Measurements from ENCODE around the gene MON1A. TPM values are rescaled to one million over a fixed set of nuclear protein-coding genes. Genes with fewer than 3 reads are reported as not detected.

MON1A gene
- total and polyA plus RNA-seq, 7 donors = 5.4 to 16.3 (median 10.4) TPM

GRCh38 chr3:49900491-49901153 lies 29.0 kb downstream of the MON1A start:
- H3K27ac ChIP-seq = peak overlapping the region; percentile 14 to 39 (median 28)
- WGBS, 2 donors = 17 to 64% methylated on average over 8 of the region's 8 CpGs
- H3K9me3 ChIP-seq = no peaks in the 10 kb centered on the region
- H3K4me1 ChIP-seq = peaks cover 0 to 33% (median 12%) of the 10 kb centered on the region in 4 donors
- intact Hi-C loops (cut with DNase I) = loop anchor here (5.0 kb wide), 1 partner anchor 198 kb away; no protein-coding TSS in a partner anchor
- H3K4me3 ChIP-seq = no peak overlapping the region
- no peak for TF ChIP-seq EP300 (IDR thresholded peaks at IDR 0.05)
- no peak for TF ChIP-seq POLR2AphosphoS5 (IDR thresholded peaks at IDR 0.05)
- no peak for TF ChIP-seq POLR2A (IDR thresholded peaks at IDR 0.05)
- no peak for TF ChIP-seq CTCF (IDR thresholded peaks at IDR 0.05)
- peaks cover 0 to 7% (median 0%) of the 10 kb centered on the region in 4 donors for H3K36me3 ChIP-seq
- DNase-seq = no peak
- H3K27me3 ChIP-seq = no peaks in the 10 kb centered on the region

- peak overlapping the region in 1 of 4 donors; percentile 27 for H3K27ac ChIP-seq
- H3K27me3 ChIP-seq = no peaks in the 10 kb centered on the region
- WGBS, 2 donors = 78 to 89% methylated on average over 5 of the region's 5 CpGs
- no peaks in the 10 kb centered on the region for H3K9me3 ChIP-seq
- no peak for TF ChIP-seq POLR2A (IDR thresholded peaks at IDR 0.05)
- TF ChIP-seq POLR2AphosphoS5 (IDR thresholded peaks at IDR 0.05) = no peak
- TF ChIP-seq CTCF (IDR thresholded peaks at IDR 0.05) = no peak
- no peak for TF ChIP-seq EP300 (IDR thresholded peaks at IDR 0.05)
- DNase-seq = no peak
- peaks cover 0 to 7% (median 0%) of the 10 kb centered on the region in 4 donors for H3K36me3 ChIP-seq
- intact Hi-C loops (cut with DNase I) = loop anchor here (5.0 kb wide), 1 partner anchor 198 kb away; no protein-coding TSS in a partner anchor
- no peak overlapping the region for H3K4me3 ChIP-seq
- peaks cover 0 to 29% (median 8%) of the 10 kb centered on the region in 4 donors for H3K4me1 ChIP-seq
These were observed 29.8 kb downstream of the MON1A start for GRCh38 chr3:49899815-49900214.

GRCh38 chr3:49898991-49899390 lies 30.6 kb downstream of the MON1A start:
- H3K4me3 ChIP-seq = no peak overlapping the region
- intact Hi-C loops (cut with DNase I) = no loop called here
- H3K4me1 ChIP-seq = peaks cover 0 to 29% (median 5%) of the 10 kb centered on the region in 4 donors
- H3K27me3 ChIP-seq = no peaks in the 10 kb centered on the region
- H3K27ac ChIP-seq = no peak overlapping the region
- H3K9me3 ChIP-seq = no peaks in the 10 kb centered on the region
- WGBS, 2 donors = 68 to 79% methylated on average over 6 of the region's 6 CpGs
- DNase-seq = no peak
- H3K36me3 ChIP-seq = peaks cover 0 to 7% (median 0%) of the 10 kb centered on the region in 4 donors
- TF ChIP-seq POLR2A (IDR thresholded peaks at IDR 0.05) = no peak

GRCh38 chr3:49896345-49896744 lies 33.3 kb downstream of the MON1A start:
- 89 to 91% methylated on average over 5 of the region's 5 CpGs for WGBS, 2 donors
- peaks cover 0 to 7% (median 0%) of the 10 kb centered on the region in 4 donors for H3K36me3 ChIP-seq
- peaks cover 0 to 12% (median 0%) of the 10 kb centered on the region in 4 donors for H3K4me1 ChIP-seq
- TF ChIP-seq POLR2A (IDR thresholded peaks at IDR 0.05) = no peak
- TF ChIP-seq CTCF (IDR thresholded peaks at IDR 0.05) = no peak
- no peak for TF ChIP-seq POLR2AphosphoS5 (IDR thresholded peaks at IDR 0.05)
- TF ChIP-seq EP300 (IDR thresholded peaks at IDR 0.05) = no peak
- no peaks in the 10 kb centered on the region for H3K27me3 ChIP-seq
- H3K9me3 ChIP-seq = no peaks in the 10 kb centered on the region
- H3K27ac ChIP-seq = no peak overlapping the region
- intact Hi-C loops (cut with DNase I) = no loop called here
- H3K4me3 ChIP-seq = no peak overlapping the region
- no peak for DNase-seq

- TF ChIP-seq POLR2AphosphoS5 (IDR thresholded peaks at IDR 0.05) (no peak), POLR2A (IDR thresholded peaks at IDR 0.05) (no peak), CTCF (IDR thresholded peaks at IDR 0.05) (no peak), EP300 (IDR thresholded peaks at IDR 0.05) (no peak)
- WGBS, 2 donors = 95 to 97% methylated on average over 9 of the region's 9 CpGs
These were observed 33.8 kb downstream of the MON1A start for GRCh38 chr3:49895791-49896190.

More at GRCh38 chr3:49895791-49896190, 33.8 kb downstream of the MON1A start:
- Histone ChIP-seq H3K4me3 (no peak overlapping the region), H3K27me3 (no peaks in the 10 kb centered on the region), H3K27ac (no peak overlapping the region), H3K9me3 (no peaks in the 10 kb centered on the region), H3K4me1 (peaks cover 0 to 6% (median 0%) of the 10 kb centered on the region in 4 donors), H3K36me3 (peaks cover 0 to 7% (median 0%) of the 10 kb centered on the region in 4 donors)
- no peak for DNase-seq
- intact Hi-C loops (cut with DNase I) = no loop called here
